PC-9 (cell line): ENCODE data around the gene KRT80. TPM values are rescaled to one million over a fixed set of nuclear protein-coding genes. Genes with fewer than 3 reads are reported as not detected.
A peak's percentile ranks its signal among the peaks of the same experiment; 100 is the strongest.

Experiments
- BruUV-seq: library from RNA; stranded (reverse); fragments of 400-500 nt; replicated peaks from 2 replicates; lab custom pipeline; 2021; lab: Mats Ljungman, UMichigan
- CTCF ChIA-PET: fragments of 300-600 bp; sonication (Branson Sonifier 250); formaldehyde crosslinking; loops from one replicate; lab custom pipeline; 2022; ENCODE audit warnings: antibody characterized with exemption; lab: Charles Lee
- POLR2A ChIA-PET: fragments of 300-600 bp; sonication (Branson Sonifier 250); formaldehyde crosslinking; loops from one replicate; lab custom pipeline; 2022; ENCODE audit warnings: antibody characterized with exemption; ENCODE audit not compliant: unreplicated experiment; lab: Charles Lee
- DNase-seq, 2 experiments: peaks; one replicate each; pipeline versions ENCODE4 v3.0.0 to v3.0.0-alpha.2; 2015 to 2022; ENCODE audit warnings: mixed read lengths in 1 of 2
- H2AFZ ChIP-seq: fragments of 200-600 bp; sonication (generic); 2 replicates; pipeline ENCODE4 v1.8.1; 2017; ENCODE audit warnings: antibody characterized with exemption
- H3F3A ChIP-seq: fragments of 200-600 bp; sonication (generic); 2 replicates; pipeline ENCODE4 v1.8.1; 2017; ENCODE audit warnings: antibody characterized with exemption, mild to moderate bottlenecking, low read depth; ENCODE audit not compliant: insufficient read depth
- H3K27ac ChIP-seq: fragments of 200-600 bp; sonication (generic); 2 replicates; pipeline ENCODE4 v1.6.1; 2016; ENCODE audit warnings: mixed run types
- H3K27me3 ChIP-seq: fragments of 200-600 bp; sonication (generic); 2 replicates; pipeline ENCODE4 v1.6.1; 2016; ENCODE audit warnings: low read depth, mixed run types; ENCODE audit not compliant: insufficient read depth
- H3K36me3 ChIP-seq: fragments of 200-600 bp; sonication (generic); 2 replicates; pipeline ENCODE4 v1.6.1; 2016; ENCODE audit warnings: low read depth, mixed run types
- H3K4me1 ChIP-seq: fragments of 200-600 bp; sonication (generic); replicated peaks from 2 replicates; pipeline ENCODE4 v1.6.1; 2016; ENCODE audit warnings: mixed run types; ENCODE audit not compliant: insufficient read depth
- H3K4me2 ChIP-seq: fragments of 200-600 bp; sonication (generic); 2 replicates; pipeline ENCODE4 v1.6.1; 2017; ENCODE audit warnings: mixed run types
- H3K4me3 ChIP-seq: fragments of 200-600 bp; sonication (generic); 2 replicates; pipeline ENCODE4 v1.6.1; 2016; ENCODE audit warnings: mixed run types
- H3K79me2 ChIP-seq: fragments of 200-600 bp; sonication (generic); 2 replicates; pipeline ENCODE4 v1.6.1; 2017; ENCODE audit warnings: low read depth, mixed run types
- H3K9me2 ChIP-seq: fragments of 200-600 bp; sonication (generic); 2 replicates; pipeline ENCODE4 v1.8.1; 2017; ENCODE audit warnings: mild to moderate bottlenecking; ENCODE audit not compliant: insufficient read depth
- H3K9me3 ChIP-seq: fragments of 200-600 bp; sonication (generic); 2 replicates; pipeline ENCODE4 v1.8.1; 2016; ENCODE audit warnings: low read depth; ENCODE audit not compliant: insufficient read depth
- H4K20me1 ChIP-seq: fragments of 200-600 bp; sonication (generic); 2 replicates; pipeline ENCODE4 v1.8.1; 2017; ENCODE audit not compliant: insufficient read depth
- EZH2 ChIP-seq: fragments of 200-600 bp; sonication (generic); IDR thresholded peaks from 2 replicates; pipeline ENCODE4 v1.8.0; 2017; ENCODE audit warnings: antibody characterized with exemption, low read depth
- intact Hi-C: fragments of 100-400 bp; cut with micrococcal nuclease; formaldehyde crosslinking; loops from one replicate; pipeline ENCODE4 v1.10.0; 2022; ENCODE audit not compliant: unreplicated experiment
- total RNA-seq: library from RNA; stranded (reverse); gene quantifications from 2 replicates; pipeline ENCODE4 v1.2.3, GENCODE V29; 2021
- TF ChIP-seq, protein P1 (sequence below): fragments of 200-600 bp; sonication (generic); conservative IDR thresholded peaks from 2 replicates; pipeline ENCODE4 v1.6.1; 2017; ENCODE audit warnings: mixed run types, antibody characterized with exemption, mild to moderate bottlenecking, moderate library complexity

Gene KRT80
- total RNA-seq, 1 experiment from 2014 or later: 94.9 TPM

DNA sequence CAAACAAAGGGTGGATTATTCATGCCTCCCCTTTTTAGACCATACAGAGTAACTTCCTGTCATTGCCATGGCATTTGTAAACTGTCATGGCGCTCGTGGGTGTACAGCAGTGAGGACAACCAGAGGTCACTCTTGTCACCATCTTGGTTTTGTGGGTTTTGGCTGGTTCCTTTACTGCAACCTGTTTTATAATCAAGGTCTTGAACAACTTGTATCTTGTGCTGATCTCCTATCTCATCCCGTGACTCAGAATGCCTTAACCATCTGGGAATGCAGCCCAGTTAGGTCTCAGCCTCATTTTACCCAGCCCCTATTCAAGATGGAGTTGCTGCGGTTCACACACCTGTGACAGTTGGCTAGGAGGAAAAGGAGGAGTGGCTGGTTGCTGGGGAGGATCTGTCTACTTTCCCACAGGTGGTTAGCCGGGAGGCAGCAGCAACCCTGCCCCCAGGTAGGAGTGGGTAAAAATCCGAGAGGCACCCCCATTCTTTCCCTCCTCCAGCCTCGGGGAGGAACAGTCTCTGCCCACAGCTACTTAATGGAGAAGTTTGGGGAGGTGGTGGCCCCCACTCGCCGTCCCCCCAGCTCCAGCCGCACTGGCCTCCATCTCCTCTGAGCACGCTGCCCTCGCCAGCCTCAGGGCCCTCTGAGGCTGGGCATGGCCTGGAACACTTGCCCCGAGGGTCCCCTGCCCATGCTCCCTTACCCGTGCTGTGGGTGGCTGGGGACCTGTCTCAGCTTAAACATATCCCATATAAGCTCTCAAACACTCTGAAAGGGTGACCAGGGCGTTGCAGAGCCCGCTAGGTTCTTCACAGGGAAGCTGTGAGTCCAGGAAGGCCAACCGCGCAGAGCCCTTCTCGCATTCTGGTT lies 70.6 kb downstream of the KRT80 start:
- Histone ChIP-seq H3K27me3 (no peaks in the 10 kb centered on the region), H2AFZ (no peak overlapping the region), H3K9me3 (no peaks in the 10 kb centered on the region), H3K36me3 (no peaks in the 10 kb centered on the region), H3K4me2 (no peak overlapping the region), H3K4me1 (peaks cover 16% of the 10 kb centered on the region), H3K79me2 (no peaks in the 10 kb centered on the region), H3K4me3 (no peak overlapping the region), H3F3A (peaks cover 8% of the 10 kb centered on the region), H3K27ac (no peak overlapping the region), H4K20me1 (no peaks in the 10 kb centered on the region), H3K9me2 (no peaks in the 10 kb centered on the region)
- intact Hi-C loops: loop anchor here (5.0 kb wide), 1 partner anchor 119 kb away; no protein-coding TSS in a partner anchor
- CTCF ChIA-PET: interaction anchor here (1.3 to 1.5 kb wide), 2 partner anchors 95 to 117 kb away, joined by 3 to 8 read pairs; no protein-coding TSS in a partner anchor
- BruUV-seq: no TSS peak
- POLR2A ChIA-PET: no interaction called here
- DNase-seq: no peak
- TF ChIP-seq, protein P1, sequence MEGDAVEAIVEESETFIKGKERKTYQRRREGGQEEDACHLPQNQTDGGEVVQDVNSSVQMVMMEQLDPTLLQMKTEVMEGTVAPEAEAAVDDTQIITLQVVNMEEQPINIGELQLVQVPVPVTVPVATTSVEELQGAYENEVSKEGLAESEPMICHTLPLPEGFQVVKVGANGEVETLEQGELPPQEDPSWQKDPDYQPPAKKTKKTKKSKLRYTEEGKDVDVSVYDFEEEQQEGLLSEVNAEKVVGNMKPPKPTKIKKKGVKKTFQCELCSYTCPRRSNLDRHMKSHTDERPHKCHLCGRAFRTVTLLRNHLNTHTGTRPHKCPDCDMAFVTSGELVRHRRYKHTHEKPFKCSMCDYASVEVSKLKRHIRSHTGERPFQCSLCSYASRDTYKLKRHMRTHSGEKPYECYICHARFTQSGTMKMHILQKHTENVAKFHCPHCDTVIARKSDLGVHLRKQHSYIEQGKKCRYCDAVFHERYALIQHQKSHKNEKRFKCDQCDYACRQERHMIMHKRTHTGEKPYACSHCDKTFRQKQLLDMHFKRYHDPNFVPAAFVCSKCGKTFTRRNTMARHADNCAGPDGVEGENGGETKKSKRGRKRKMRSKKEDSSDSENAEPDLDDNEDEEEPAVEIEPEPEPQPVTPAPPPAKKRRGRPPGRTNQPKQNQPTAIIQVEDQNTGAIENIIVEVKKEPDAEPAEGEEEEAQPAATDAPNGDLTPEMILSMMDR: no peak
- no peak for TF ChIP-seq EZH2

DNA sequence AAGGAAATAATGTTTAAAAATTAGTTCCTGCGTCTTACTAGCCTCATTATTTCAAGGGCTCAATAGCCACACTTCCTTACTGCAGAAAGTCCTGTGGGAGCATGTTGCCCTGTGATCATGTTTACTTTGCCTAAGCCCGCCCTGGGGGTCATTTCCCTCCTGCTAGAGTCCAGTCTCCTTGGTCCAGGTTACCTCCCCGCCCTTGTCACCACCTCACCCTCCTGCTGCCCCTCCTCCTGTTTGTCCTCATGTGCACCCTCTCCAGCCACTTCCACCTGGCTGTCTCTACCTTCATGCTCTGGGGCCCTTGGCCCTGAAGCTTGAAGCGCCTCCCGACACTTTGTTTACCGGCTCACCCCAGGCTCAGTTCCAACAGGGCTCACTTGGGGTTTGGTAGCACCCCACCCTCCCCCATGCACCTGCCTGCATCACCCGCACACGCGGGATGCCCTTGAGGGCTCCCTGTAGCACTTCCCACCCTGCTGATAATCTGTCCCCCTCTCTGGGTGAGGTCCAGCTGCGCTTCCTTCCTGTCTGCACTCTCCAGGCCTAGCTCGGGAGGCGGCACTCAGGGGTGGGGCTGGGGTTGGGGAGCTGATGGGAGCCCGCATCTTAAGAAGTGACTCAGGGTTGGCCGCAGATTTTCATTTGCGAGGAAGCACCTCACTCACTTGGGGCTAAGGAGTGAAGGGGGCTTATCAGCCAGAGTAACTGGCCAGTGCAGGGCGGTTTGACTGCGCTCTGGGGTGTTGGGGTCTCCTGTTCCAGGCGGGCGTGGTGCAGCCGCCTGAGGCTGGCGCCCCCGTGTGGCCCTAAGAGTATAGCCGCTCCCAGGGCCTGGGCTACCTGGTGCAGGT lies 72.2 kb downstream of the KRT80 start:
- no peaks in the 10 kb centered on the region for H3K36me3 ChIP-seq
- TF ChIP-seq EZH2: no peak
- TF ChIP-seq, protein P1: peak; percentile 62
- H2AFZ ChIP-seq: no peak overlapping the region
- H3K9me3 ChIP-seq: no peaks in the 10 kb centered on the region
- H3K27me3 ChIP-seq: no peaks in the 10 kb centered on the region
- H4K20me1 ChIP-seq: no peaks in the 10 kb centered on the region
- no peaks in the 10 kb centered on the region for H3K79me2 ChIP-seq
- ChIA-PET POLR2A (no interaction called here), CTCF (interaction anchor here (0.6 to 1.2 kb wide), 5 partner anchors 54 to 457 kb away, joined by 3 to 9 read pairs (median 3); no protein-coding TSS in a partner anchor)
- no peaks in the 10 kb centered on the region for H3K9me2 ChIP-seq
- DNase-seq: peak in 1 of 2 experiments; percentile 29
- H3K4me1 ChIP-seq: peaks cover 28% of the 10 kb centered on the region
- H3K4me2 ChIP-seq: no peak overlapping the region
- H3F3A ChIP-seq: peaks cover 8% of the 10 kb centered on the region
- no TSS peak for BruUV-seq
- no peak overlapping the region for H3K27ac ChIP-seq
- intact Hi-C loops: loop anchor here (5.0 kb wide), 1 partner anchor 117 kb away; no protein-coding TSS in a partner anchor
- no peak overlapping the region for H3K4me3 ChIP-seq

Other genes starting within 250 kb of the KRT80 start
- gene ACVR1B, start 240.3 kb downstream of the KRT80 start, total RNA-seq: 13.4 and 15.4 TPM in 2 replicates
- 0.50 TPM in 1 of 2 replicates, not detected in the other for gene TAMALIN, start 185.1 kb downstream of the KRT80 start, total RNA-seq
- 6.5 and 13.4 TPM in 2 replicates for gene NR4A1, start 140.6 kb downstream of the KRT80 start, total RNA-seq
- gene ATG101, start 122.0 kb downstream of the KRT80 start, total RNA-seq: 44.6 and 59.0 TPM in 2 replicates
- gene SMIM41, start 112.3 kb downstream of the KRT80 start, total RNA-seq: 0.28 TPM in 1 of 2 replicates, not detected in the other
- 3,783 and 4,555 TPM in 2 replicates for gene KRT7, start 41.2 kb upstream of the KRT80 start, total RNA-seq
- gene KRT86, start 82.6 kb upstream of the KRT80 start, total RNA-seq: 2.7 and 5.7 TPM in 2 replicates
- 2.5 and 4.3 TPM in 2 replicates for gene KRT81, start 99.5 kb upstream of the KRT80 start, total RNA-seq
- gene KRT83, start 129.4 kb upstream of the KRT80 start, total RNA-seq: 0.43 TPM in 1 of 2 replicates, not detected in the other
- not detected in 2 replicates for gene KRT85, start 175.5 kb upstream of the KRT80 start, total RNA-seq
- not detected in 2 replicates for gene KRT84, start 193.6 kb upstream of the KRT80 start, total RNA-seq
- gene KRT82, start 214.3 kb upstream of the KRT80 start, total RNA-seq: not detected in 2 replicates
- not detected in 2 replicates for gene KRT75, start 242.4 kb upstream of the KRT80 start, total RNA-seq